Body of pancreas (tissue), 4 donors: ENCODE results near the gene TSPAN31. TPM values are rescaled to one million over a fixed set of nuclear protein-coding genes. Genes with fewer than 3 reads are reported as not detected.
"Not testable (repeated sequence)": the region's sequence is repeated elsewhere in the genome, so short reads cannot be mapped to it uniquely, and the experiment has no call there.

Source experiments
- ATAC-seq: fragments of 150-250 bp; one replicate; pipeline ENCODE4 v1.9.1; 2016
- DNase-seq, 4 donors: peaks; one replicate each; pipeline ENCODE4 v3.0.0-alpha.2; 2019
- H3K27ac ChIP-seq, 4 donors: fragments of 200-600 bp; sonication (generic); 1 replicate in 3 of 4; 2 replicates in 1 of 4; pipeline versions ENCODE4 v1.5.1 to v1.6.1; 2016 to 2019; ENCODE audit warnings: mild to moderate bottlenecking in 1 of 4, mixed read lengths in 1 of 4, moderate library complexity in 1 of 4
- H3K27me3 ChIP-seq, 2 donors: fragments of 200-600 bp; sonication (generic); one replicate each; pipeline ENCODE4 v1.6.0; 2016; ENCODE audit warnings: mild to moderate bottlenecking in 1 of 2
- H3K36me3 ChIP-seq, 2 donors: fragments of 200-600 bp; sonication (generic); replicated peaks in 1 of 2; 2 replicates each; pipeline ENCODE4 v1.5.1; 2016; ENCODE audit warnings: low read depth in 2 of 2; ENCODE audit not compliant: insufficient read depth in 1 of 2
- H3K4me1 ChIP-seq: fragments of 200-600 bp; sonication (generic); one replicate; pipeline ENCODE4 v1.6.0; 2016
- H3K4me3 ChIP-seq, 2 donors: fragments of 200-600 bp; sonication (generic); 1 replicate in 1 of 2; 2 replicates in 1 of 2; pipeline ENCODE4 v1.5.1; 2016 to 2019
- H3K9me3 ChIP-seq, 3 donors: fragments of 200-600 bp; sonication (generic); 1 replicate in 2 of 3; 2 replicates in 1 of 3; pipeline ENCODE4 v1.5.1; 2016
- CTCF ChIP-seq, 7 experiments: fragments of 450-650 bp in 4 of 7; fragments of 200-600 bp in 3 of 7; sonication (generic) in 3 of 7; IDR thresholded peaks; one replicate each; pipeline ENCODE4 v1.5.1; 2016 to 2019; ENCODE audit warnings: antibody characterized with exemption in 7 of 7
- POLR2A ChIP-seq, 3 donors: fragments of 450-650 bp; IDR thresholded peaks; one replicate each; pipeline ENCODE4 v1.6.1; 2016; ENCODE audit warnings: antibody characterized with exemption in 3 of 3, mild to moderate bottlenecking in 2 of 3
- WGBS, 2 donors: methylation state at CpG; one replicate each; pipeline ENCODE4 v1.1.5; 2017; 5-methylcytosine and 5-hydroxymethylcytosine counted together
- intact Hi-C: fragments of 100-400 bp; cut with DNase I; formaldehyde crosslinking; loops from one replicate; pipeline ENCODE4 v1.15.1; 2023
- total RNA-seq, 2 donors: library from RNA; depleted of rRNA; stranded (reverse); fragments of >200 nt; gene quantifications; one replicate each; pipeline ENCODE4 v1.1.0, GENCODE V29; 2016

TSPAN31 gene
- total RNA-seq, 2 donors from 2014 or later = 33.7 to 36.9 TPM

GRCh38 chr12:57772429-57773322, 27.8 kb downstream of the TSPAN31 start, which contains the start of gene EEF1AKMT3:
EEF1AKMT3 (plus strand) TSS chr12:57772614; CDS start chr12:57772725, 111 bp downstream.
- peak within 1 kb of the TSS; percentile 32 to 69 for H3K4me3 ChIP-seq
- H3K4me1 ChIP-seq = peaks cover 38% of the 10 kb centered on the region
- H3K27ac ChIP-seq = peak within 1 kb of the TSS; percentile 78 to 95 (median 90)
- no peaks in the 10 kb centered on the region for H3K9me3 ChIP-seq
- WGBS, 2 donors = 1 to 4% methylated on average over 31 to 67 of the region's 67 CpGs
- DNase-seq (peak; percentile 71 to 81 (median 77)), ATAC-seq (peak; percentile 68)
- H3K36me3 ChIP-seq = peaks cover 0 to 6% of the 10 kb centered on the region in 2 donors
- no peaks in the 10 kb centered on the region for H3K27me3 ChIP-seq
- intact Hi-C loops = no loop called here
- TF ChIP-seq CTCF (IDR thresholded peaks at IDR 0.05) = peak in 2 of 7 experiments; percentile 2 to 7
- TF ChIP-seq POLR2A (IDR thresholded peaks at IDR 0.05) = peak in 1 of 3 donors; percentile 23

GRCh38 chr12:57774634-57775033, 29.8 kb downstream of the TSPAN31 start:
- DNase-seq, H3K27ac ChIP-seq, ATAC-seq, H3K9me3 ChIP-seq, intact Hi-C loops, H3K4me3 ChIP-seq, H3K27me3 ChIP-seq, H3K36me3 ChIP-seq: not testable (repeated sequence)
- 92 to 96% methylated on average over 11 of the region's 11 CpGs for WGBS, 2 donors
- peaks cover 46% of the 10 kb centered on the region for H3K4me1 ChIP-seq

- DNase-seq (no peak), ATAC-seq (no peak)
- intact Hi-C loops = no loop called here
- Histone ChIP-seq H3K4me3 (no peak overlapping the region), H3K36me3 (peaks cover 0 to 3% of the 10 kb centered on the region in 2 donors), H3K27ac (no peak overlapping the region), H3K27me3 (no peaks in the 10 kb centered on the region), H3K4me1 (peaks cover 46% of the 10 kb centered on the region), H3K9me3 (no peaks in the 10 kb centered on the region)
- TF ChIP-seq POLR2A (IDR thresholded peaks at IDR 0.05) = no peak
- no peak for TF ChIP-seq CTCF (IDR thresholded peaks at IDR 0.05)
- WGBS, 2 donors = 75 to 86% methylated on average over 3 of the region's 3 CpGs
These were observed 30.2 kb downstream of the TSPAN31 start for GRCh38 chr12:57775044-57775443.

GRCh38 chr12:57775563-57776246, 30.9 kb downstream of the TSPAN31 start:
- TF ChIP-seq POLR2A (IDR thresholded peaks at IDR 0.05) (no peak), CTCF (IDR thresholded peaks at IDR 0.05) (peak in 1 of 7 experiments; percentile 8)
- H3K4me3 ChIP-seq = no peak overlapping the region
- peaks cover 41% of the 10 kb centered on the region for H3K4me1 ChIP-seq
- 72 to 75% methylated on average over 4 of the region's 4 CpGs for WGBS, 2 donors
- no peak overlapping the region for H3K27ac ChIP-seq
- H3K27me3 ChIP-seq = no peaks in the 10 kb centered on the region
- H3K36me3 ChIP-seq = no peaks in the 10 kb centered on the region
- ATAC-seq (no peak), DNase-seq (no peak)
- H3K9me3 ChIP-seq = no peaks in the 10 kb centered on the region
- intact Hi-C loops = no loop called here

- Histone ChIP-seq H3K36me3 (no peaks in the 10 kb centered on the region), H3K9me3 (no peaks in the 10 kb centered on the region), H3K27me3 (no peaks in the 10 kb centered on the region), H3K4me1 (peaks cover 36% of the 10 kb centered on the region), H3K4me3 (no peak overlapping the region), H3K27ac (no peak overlapping the region)
- TF ChIP-seq CTCF (IDR thresholded peaks at IDR 0.05) (no peak), POLR2A (IDR thresholded peaks at IDR 0.05) (no peak)
- DNase-seq = no peak
- ATAC-seq = no peak
- 80 to 87% methylated on average over 2 of the region's 2 CpGs for WGBS, 2 donors
- intact Hi-C loops = no loop called here
These were observed 31.4 kb downstream of the TSPAN31 start for GRCh38 chr12:57776247-57776587.
